Loucy (cell line): ENCODE measurements around the gene FRMD8.

Source experiments
- H2AFZ ChIP-seq: fragments of 200-600 bp; sonication (generic); 2 replicates; pipeline ENCODE4 v1.6.0; 2016; ENCODE audit warnings: antibody characterized with exemption, mild to moderate bottlenecking, low read length, moderate library complexity
- H3F3A ChIP-seq: fragments of 200-600 bp; 2 replicates; pipeline ENCODE4 v1.6.0; 2016; ENCODE audit warnings: antibody characterized with exemption, low read depth, mild to moderate bottlenecking
- H3K27me3 ChIP-seq: fragments of 200-600 bp; sonication (generic); 2 replicates; pipeline ENCODE4 v1.6.1; 2014; ENCODE audit warnings: low read length, mild to moderate bottlenecking; ENCODE audit not compliant: insufficient read depth, poor library complexity, severe bottlenecking
- H3K36me3 ChIP-seq: fragments of 200-600 bp; sonication (generic); 2 replicates; pipeline ENCODE4 v1.6.1; 2016; ENCODE audit warnings: low read length; ENCODE audit not compliant: insufficient read depth
- H3K4me1 ChIP-seq: fragments of 200-600 bp; sonication (generic); 2 replicates; pipeline ENCODE4 v1.5.1; 2014; ENCODE audit warnings: low read length, mild to moderate bottlenecking; ENCODE audit not compliant: insufficient read depth, poor library complexity, severe bottlenecking
- H3K4me2 ChIP-seq: fragments of 200-600 bp; sonication (generic); 2 replicates; pipeline ENCODE4 v1.6.0; 2014; ENCODE audit warnings: antibody characterized with exemption, low read length, low read depth, mild to moderate bottlenecking; ENCODE audit not compliant: poor library complexity, severe bottlenecking
- H3K4me3 ChIP-seq: fragments of 200-600 bp; sonication (generic); 2 replicates; pipeline ENCODE4 v1.5.1; 2014; ENCODE audit warnings: low read length, mild to moderate bottlenecking, mixed read lengths; ENCODE audit not compliant: poor library complexity, severe bottlenecking
- H3K79me2 ChIP-seq: fragments of 200-600 bp; sonication (generic); 2 replicates; pipeline ENCODE4 v1.6.1; 2014; ENCODE audit warnings: low read length; ENCODE audit not compliant: insufficient read depth
- H3K9ac ChIP-seq: fragments of 200-600 bp; sonication (generic); 2 replicates; pipeline ENCODE4 v1.6.0; 2014; ENCODE audit warnings: mild to moderate bottlenecking, low read depth, low read length, moderate library complexity; ENCODE audit not compliant: poor library complexity, severe bottlenecking
- H3K9me2 ChIP-seq: fragments of 200-600 bp; sonication (generic); replicated peaks from 2 replicates; pipeline ENCODE4 v1.6.1; 2016; ENCODE audit warnings: low read depth, low read length, mixed read lengths
- H3K9me3 ChIP-seq: fragments of 200-600 bp; sonication (generic); 2 replicates; pipeline ENCODE4 v1.6.1; 2014; ENCODE audit warnings: mild to moderate bottlenecking, antibody characterized with exemption, low read length, low read depth; ENCODE audit not compliant: insufficient read depth
- H4K20me1 ChIP-seq: fragments of 200-600 bp; sonication (generic); 2 replicates; pipeline ENCODE4 v1.6.0; 2014; ENCODE audit warnings: antibody characterized with exemption, low read length, mild to moderate bottlenecking; ENCODE audit not compliant: insufficient read depth, poor library complexity, severe bottlenecking
- CTCF ChIP-seq: fragments of 200-600 bp; sonication (generic); conservative IDR thresholded peaks from 2 replicates; pipeline ENCODE4 v1.5.1; 2014; ENCODE audit warnings: mild to moderate bottlenecking, antibody characterized with exemption, low read length
- EZH2phosphoT487 ChIP-seq: fragments of 200-600 bp; IDR thresholded peaks from 2 replicates; pipeline ENCODE4 v1.6.1; 2018; ENCODE audit warnings: antibody characterized with exemption, mild to moderate bottlenecking, moderate library complexity, borderline replicate concordance

FRMD8 gene

GRCh38 chr11:65355013-65355775, 31.2 kb upstream of the FRMD8 start:
- H3K4me2 ChIP-seq, result peak overlapping the region; percentile 90
- H3F3A ChIP-seq, result no peaks in the 10 kb centered on the region; the same call in 1 of the 2 replicates
- peaks cover 3% of the 10 kb centered on the region for H3K4me1 ChIP-seq
- TF ChIP-seq EZH2phosphoT487 (no peak), CTCF (no peak)
- no peaks in the 10 kb centered on the region for H3K9me2 ChIP-seq
- no peaks in the 10 kb centered on the region for H3K79me2 ChIP-seq
- H3K9ac ChIP-seq, result peak overlapping the region; percentile 69
- peaks cover 18% of the 10 kb centered on the region; the same call in 1 of the 2 replicates for H3K36me3 ChIP-seq
- H3K9me3 ChIP-seq, result no peaks in the 10 kb centered on the region
- H3K27me3 ChIP-seq, result no peaks in the 10 kb centered on the region
- H3K4me3 ChIP-seq, result peak overlapping the region; percentile 84
- H2AFZ ChIP-seq, result peak overlapping the region; percentile 95
- H4K20me1 ChIP-seq, result no peaks in the 10 kb centered on the region

DNA sequence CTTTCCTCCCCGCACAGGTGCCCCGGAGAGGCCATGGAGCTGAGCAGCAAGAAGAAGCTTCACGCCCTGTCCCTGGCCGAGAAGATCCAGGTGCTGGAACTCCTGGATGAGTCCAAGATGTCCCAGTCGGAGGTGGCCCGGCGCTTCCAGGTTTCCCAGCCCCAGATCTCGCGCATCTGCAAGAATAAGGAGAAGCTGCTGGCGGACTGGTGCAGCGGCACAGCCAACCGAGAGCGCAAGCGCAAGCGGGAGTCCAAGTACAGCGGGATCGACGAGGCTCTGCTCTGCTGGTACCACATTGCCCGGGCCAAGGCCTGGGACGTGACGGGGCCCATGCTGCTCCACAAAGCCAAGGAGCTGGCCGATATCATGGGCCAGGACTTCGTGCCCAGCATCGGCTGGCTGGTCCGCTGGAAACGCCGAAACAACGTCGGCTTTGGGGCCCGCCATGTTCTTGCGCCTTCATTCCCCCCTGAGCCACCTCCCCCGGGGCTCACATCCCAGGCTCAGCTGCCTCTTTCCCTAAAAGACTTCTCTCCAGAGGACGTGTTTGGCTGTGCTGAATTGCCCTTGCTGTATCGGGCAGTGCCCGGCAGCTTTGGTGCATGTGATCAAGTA, 30.6 kb upstream of the FRMD8 start:
- Histone ChIP-seq H3K9ac (peak overlapping the region; percentile 69), H3K36me3 (peaks cover 14% of the 10 kb centered on the region; the same call in 1 of the 2 replicates), H3K9me3 (no peaks in the 10 kb centered on the region), H3K27me3 (no peaks in the 10 kb centered on the region), H3K79me2 (no peaks in the 10 kb centered on the region), H3K4me3 (peak overlapping the region; percentile 84), H4K20me1 (no peaks in the 10 kb centered on the region), H3K4me2 (peak overlapping the region; percentile 90), H2AFZ (no peak overlapping the region), H3F3A (no peaks in the 10 kb centered on the region; the same call in 1 of the 2 replicates), H3K4me1 (peaks cover 3% of the 10 kb centered on the region), H3K9me2 (no peaks in the 10 kb centered on the region)
- TF ChIP-seq CTCF (no peak), EZH2phosphoT487 (no peak)

DNA sequence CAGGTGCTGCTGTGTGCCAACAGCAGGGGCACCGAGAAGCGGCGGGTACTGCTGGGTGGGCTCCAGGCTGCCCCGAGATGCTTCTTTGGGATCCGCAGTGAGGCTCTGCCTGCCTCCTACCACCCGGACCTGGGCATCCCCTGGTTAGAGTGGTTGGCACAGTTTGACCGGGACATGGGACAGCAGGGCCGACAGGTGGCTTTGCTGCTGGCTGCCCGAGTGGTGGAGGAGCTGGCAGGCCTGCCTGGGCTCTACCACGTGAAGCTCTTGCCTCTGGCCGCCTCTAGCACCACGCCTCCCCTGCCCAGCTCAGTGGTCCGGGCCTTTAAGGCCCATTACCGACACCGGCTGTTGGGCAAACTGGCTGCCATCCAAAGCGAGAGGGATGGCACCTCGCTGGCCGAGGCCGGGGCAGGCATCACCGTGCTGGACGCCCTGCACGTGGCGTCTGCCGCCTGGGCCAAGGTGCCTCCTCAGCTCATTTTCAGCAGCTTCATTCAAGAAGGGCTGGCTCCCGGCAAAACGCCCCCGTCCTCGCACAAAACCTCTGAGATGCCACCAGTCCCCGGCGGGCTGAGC, 30.0 kb upstream of the FRMD8 start:
- no peaks in the 10 kb centered on the region for H3K79me2 ChIP-seq
- no peaks in the 10 kb centered on the region for H3K9me2 ChIP-seq
- H3K4me3 ChIP-seq, result no peak overlapping the region
- H3F3A ChIP-seq, result no peaks in the 10 kb centered on the region; the same call in 1 of the 2 replicates
- TF ChIP-seq EZH2phosphoT487 (no peak), CTCF (no peak)
- H3K9me3 ChIP-seq, result no peaks in the 10 kb centered on the region
- peaks cover 8% of the 10 kb centered on the region; the same call in 1 of the 2 replicates for H3K36me3 ChIP-seq
- H3K4me2 ChIP-seq, result no peak overlapping the region
- H3K4me1 ChIP-seq, result peaks cover 3% of the 10 kb centered on the region
- H3K27me3 ChIP-seq, result no peaks in the 10 kb centered on the region
- no peak overlapping the region for H2AFZ ChIP-seq
- no peaks in the 10 kb centered on the region for H4K20me1 ChIP-seq
- H3K9ac ChIP-seq, result no peak overlapping the region
